HT-29 (cell line): ENCODE results near the gene PPP1R1B. TPM values are rescaled to one million over a fixed set of nuclear protein-coding genes. Genes with fewer than 3 reads are reported as not detected.
A peak's percentile ranks its signal among the peaks of the same experiment; 100 is the strongest.

Source experiments
- DNase-seq: peaks from one replicate; pipeline ENCODE4 v3.0.0-alpha.2; 2015; ENCODE audit warnings: low spot score
- total RNA-seq: library from RNA; depleted of rRNA; stranded (reverse); fragments of >200 nt; shearing (Covaris generic); gene quantifications from 2 replicates; pipeline ENCODE4 v1.2.3, GENCODE V29; 2014

The PPP1R1B gene
- total RNA-seq, 1 experiment from 2014 or later, result 16.0 TPM

GRCh38 chr17:39667262-39667944 is 40.7 kb downstream of the PPP1R1B start:
- no peak for DNase-seq

DNA sequence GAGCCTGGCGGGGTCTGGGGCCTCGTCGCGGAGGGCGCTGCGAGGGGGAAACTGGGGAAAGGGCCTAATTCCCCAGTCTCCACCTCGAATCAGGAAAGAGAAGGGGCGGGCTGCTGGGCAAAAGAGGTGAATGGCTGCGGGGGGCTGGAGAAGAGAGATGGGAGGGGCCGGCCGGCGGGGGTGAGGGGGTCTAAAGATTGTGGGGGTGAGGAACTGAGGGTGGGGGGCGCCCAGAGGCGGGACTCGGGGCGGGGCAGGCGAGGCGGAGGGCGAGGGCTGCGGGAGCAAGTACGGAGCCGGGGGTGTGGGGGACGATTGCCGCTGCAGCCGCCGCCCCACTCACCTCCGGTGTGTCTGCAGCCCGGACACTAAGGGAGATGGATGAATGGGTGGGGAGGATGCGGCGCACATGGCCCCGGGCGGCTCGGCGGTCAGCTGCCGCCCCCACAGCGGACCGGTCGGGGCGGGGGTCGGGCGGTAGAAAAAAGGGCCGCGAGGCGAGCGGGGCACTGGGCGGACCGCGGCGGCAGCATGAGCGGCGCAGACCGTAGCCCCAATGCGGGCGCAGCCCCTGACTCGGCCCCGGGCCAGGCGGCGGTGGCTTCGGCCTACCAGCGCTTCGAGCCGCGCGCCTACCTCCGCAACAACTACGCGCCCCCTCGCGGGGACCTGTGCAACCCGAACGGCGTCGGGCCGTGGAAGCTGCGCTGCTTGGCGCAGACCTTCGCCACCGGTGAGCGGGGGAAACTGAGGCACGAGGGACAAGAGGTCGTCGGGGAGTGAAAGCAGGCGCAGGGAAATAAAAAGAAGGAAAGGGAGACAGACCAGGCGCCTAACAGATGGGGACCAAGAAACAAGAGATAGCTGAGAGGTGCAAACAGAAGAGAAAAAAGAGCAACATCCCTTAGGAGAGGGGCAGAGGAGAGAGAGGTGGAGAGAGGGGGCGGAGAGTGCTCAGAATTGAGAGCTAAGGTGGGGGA is 41.5 kb downstream of the PPP1R1B start, which contains the start of gene PNMT:
Gene PNMT, plus strand, starts transcription at position 509 of the 980 bp plus-strand sequence. Its CDS starts 23 bp downstream, at position 532.
- peak; percentile 73 for DNase-seq

DNA sequence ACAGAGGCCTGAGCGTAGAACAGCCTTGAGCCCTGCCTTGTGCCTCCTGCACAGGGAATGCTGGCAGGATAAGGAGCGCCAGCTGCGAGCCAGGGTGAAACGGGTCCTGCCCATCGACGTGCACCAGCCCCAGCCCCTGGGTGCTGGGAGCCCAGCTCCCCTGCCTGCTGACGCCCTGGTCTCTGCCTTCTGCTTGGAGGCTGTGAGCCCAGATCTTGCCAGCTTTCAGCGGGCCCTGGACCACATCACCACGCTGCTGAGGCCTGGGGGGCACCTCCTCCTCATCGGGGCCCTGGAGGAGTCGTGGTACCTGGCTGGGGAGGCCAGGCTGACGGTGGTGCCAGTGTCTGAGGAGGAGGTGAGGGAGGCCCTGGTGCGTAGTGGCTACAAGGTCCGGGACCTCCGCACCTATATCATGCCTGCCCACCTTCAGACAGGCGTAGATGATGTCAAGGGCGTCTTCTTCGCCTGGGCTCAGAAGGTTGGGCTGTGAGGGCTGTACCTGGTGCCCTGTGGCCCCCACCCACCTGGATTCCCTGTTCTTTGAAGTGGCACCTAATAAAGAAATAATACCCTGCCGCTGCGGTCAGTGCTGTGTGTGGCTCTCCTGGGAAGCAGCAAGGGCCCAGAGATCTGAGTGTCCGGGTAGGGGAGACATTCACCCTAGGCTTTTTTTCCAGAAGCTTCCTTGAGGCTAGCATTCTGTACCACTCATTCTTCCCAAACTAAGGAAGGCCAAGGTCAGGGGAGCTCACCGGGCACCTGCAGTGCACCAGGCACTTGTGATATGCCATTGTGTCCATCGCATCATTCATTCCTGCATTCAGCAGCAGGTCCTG is 43.4 kb downstream of the PPP1R1B start:
- no peak for DNase-seq

GRCh38 chr17:39670746-39671145 is 44.0 kb downstream of the PPP1R1B start:
- no peak for DNase-seq

DNA sequence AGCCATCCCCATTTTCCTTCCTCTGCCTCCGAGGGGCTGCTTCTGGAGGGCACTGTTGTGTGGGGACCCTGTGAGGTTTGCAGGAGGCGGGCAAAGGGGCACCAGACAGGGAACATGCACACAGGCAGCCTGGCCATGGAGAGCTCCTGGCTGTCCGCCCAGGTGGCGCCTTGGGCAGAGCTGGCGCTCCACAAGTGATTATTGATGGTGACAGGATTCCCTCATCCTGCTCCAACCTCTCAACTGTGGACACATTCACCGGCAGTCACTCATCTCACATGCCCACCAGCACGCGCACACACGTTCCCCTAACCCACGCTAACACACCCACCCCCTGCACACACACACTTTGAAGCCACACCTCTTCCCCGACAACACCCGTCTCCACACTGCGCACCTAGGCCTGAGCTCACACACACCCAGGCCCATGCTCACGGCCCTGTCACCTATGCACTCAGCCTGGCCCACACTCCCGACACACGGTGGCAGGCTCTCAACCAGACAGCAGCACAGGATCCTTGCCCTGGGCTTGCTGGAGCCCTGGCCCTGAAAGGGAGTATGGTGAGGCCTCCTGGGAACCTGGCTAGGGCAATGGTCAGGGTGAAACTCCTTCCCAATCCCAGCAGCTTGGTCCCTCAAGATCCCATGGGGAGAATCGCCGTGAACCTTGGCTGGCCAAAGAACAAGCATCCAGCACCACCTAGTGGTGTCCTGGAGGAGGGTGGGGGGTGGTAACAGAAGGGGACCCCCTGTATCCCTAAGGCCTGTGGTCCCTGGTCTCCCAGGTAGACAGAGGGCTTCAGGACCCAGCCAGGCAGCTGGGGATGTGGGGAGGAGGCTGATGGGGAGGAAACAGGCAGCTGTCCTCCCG is 45.1 kb downstream of the PPP1R1B start:
- DNase-seq, result peak; percentile 54

GRCh38 chr17:39672522-39673334 is 46.0 kb downstream of the PPP1R1B start:
- DNase-seq, result no peak

DNA sequence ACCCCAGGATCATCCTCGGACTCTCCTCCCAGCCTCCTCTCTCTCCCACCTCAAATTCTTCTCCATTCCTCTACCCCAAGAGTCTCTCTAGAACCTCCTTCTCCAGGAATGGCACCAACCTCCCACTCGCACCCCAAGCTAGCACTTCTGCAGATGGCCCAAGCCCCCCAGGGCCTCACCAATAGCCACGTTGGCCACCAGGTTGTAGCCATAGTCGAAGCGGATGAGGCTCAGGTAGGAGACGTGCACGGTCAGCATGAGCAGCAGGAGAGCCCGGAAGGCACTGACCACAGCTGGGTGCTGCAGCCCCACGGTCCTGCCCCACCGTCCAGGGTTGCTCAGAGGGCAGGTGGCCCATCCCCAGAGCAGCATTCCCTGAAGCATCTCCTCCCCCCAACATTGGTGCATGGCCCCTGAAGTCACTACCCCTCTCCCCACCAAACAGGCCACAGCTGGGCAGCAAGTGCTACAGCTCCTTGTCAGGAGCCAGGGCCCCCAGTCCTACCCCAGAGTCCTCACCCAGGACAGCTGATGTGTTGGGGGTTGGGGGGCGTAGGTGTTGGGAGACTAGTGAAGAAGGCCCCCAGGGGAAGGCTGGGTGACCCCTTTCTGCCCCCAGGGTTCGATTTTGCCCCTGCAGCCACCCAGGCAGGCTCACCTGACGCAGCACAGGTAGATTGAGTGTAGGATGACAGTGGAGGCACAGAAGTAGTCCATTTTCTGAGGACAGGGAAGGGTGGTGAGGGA is 46.8 kb downstream of the PPP1R1B start:
- no peak for DNase-seq

DNA sequence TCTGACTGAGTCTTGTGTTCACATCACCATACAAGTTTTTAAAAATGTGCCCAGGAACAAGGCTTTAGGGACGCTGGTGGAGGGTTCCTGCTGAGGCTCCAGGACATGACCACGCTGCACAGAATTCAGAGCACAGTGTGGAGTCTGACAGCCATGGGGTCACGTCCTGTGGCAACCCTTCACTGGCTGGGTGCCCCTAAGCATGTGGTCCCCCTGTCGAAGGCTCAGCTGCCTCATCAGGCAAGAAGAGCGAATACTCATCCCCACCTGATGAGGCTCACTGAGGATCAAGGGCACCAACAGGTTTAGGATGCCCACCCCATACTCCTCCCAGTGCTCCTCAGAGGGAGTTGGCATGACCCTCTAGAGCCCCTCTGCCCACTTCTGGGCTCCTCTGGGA is 47.4 kb downstream of the PPP1R1B start:
- DNase-seq, result no peak

DNA sequence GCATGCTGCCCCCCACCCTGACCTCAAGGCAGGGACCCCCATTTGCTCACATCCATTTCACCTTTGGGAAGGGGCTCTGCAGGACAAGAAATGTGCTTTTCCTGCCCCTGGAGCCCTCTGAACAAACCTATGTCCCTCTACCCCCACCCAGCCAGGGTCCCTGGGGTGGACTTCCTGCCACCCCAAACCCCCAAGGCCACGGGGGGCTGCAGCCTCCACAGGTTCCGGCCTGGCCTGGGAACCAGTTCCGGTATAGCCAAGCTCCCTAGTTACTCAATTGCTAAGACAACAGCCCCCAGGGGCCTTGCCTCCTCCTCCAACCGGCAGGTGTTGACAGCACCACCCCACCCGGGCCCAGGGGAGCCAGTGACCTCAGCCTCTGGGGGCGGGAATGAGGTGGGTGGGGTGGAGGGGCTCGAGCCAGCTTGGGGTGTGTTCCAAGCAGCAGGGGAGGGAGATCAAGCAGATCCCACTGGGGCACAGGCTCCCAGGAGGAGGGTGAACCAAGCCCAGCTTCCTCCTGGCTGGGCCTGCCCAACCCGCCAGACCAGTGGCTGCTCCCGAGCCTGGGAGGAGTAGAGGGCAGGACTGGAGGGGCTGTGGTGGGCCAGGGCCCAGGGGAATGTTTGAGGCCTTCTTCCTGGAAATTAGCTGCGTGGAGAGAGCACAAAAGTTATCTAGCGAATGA is 48.1 kb downstream of the PPP1R1B start:
- DNase-seq, result peak; percentile 81

DNA sequence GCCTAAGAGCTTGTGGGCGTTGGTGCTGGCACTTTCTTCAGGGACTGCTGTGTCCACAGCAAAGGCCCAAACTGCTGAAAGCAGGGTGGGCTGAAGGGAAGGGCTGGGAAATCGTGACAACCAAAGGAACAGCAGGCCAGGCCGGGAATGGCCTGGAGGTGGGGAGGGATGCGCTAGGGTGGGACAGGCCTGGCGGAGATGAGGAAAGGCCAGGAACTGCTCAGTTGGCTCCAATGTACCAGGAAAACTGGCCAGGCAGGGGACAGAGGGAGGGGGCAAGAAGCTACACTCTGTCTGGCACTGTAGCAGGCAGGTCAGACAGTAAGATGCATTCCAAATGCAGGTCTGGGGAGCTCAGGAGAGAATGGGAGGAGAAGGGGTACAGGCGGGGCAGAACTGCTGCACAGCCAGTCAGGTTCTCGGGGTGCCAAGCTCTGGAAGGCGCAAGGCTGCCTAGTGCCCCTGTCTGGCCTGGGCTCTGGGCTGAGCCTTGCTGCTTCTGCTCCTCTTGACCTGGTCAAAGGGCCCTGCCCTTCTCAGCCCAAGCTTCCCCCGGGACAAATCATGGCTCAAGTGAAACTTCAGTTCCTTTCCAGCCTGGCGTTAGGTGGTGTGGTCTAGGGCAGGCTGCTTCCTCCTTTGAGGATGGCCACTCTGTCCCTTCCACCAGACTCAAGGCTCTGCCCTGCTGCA is 48.8 kb downstream of the PPP1R1B start:
- DNase-seq, result no peak

- DNase-seq, result peak; percentile 92
Measured at GRCh38 chr17:39676198-39676819, 49.6 kb downstream of the PPP1R1B start.

- no peak for DNase-seq
Measured at GRCh38 chr17:39677072-39677471, 50.3 kb downstream of the PPP1R1B start.

GRCh38 chr17:39677542-39678339 is 51.0 kb downstream of the PPP1R1B start:
- no peak for DNase-seq

DNA sequence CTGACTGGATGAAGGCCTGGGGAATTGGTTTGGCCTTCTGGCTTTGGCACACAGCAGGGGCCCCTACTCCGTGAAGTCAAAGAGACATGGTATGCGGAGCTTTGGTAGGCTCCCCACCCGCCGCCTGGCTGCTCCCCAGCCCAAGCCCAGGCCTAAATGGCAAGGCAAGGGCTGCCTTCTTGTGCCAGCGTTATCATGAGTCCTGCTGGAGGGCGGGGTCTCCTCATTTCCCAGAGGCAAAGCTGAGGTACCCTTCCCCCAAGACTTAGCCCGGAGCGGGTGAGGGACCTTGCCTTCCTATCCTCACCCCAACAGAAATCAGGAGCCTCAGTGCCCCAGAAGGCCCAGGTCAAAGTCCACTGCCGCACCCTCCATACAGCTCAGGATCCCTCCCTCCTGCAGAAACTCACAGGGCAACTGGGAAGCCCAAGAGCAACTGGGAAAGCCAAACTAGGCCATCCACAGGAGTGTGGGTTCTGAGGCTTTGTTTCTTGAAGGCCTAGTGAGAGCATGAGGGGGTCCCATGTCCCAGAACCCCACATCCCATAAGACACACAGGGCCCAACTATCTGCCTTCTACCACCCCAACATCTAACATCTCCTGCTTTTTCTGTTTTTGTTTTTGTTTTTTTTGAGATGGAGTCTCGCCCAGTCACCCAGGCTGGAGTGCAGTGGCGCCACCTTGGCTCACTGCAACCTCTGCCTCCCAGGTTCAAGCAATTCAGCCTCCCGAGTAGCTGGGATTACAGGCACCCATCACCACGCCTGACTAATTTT is 51.8 kb downstream of the PPP1R1B start:
- peak; percentile 67 for DNase-seq

GRCh38 chr17:39679521-39680192 is 52.9 kb downstream of the PPP1R1B start:
- DNase-seq, result no peak
